Activated T-cell treated with anti-CD3 and anti-CD28 coated beads, Interleukin-2, amount 50 U/mL, for 72 hours (primary cell): ENCODE results near the gene AKT1. TPM values are rescaled to one million over a fixed set of nuclear protein-coding genes. Genes with fewer than 3 reads are reported as not detected.
"Not testable (repeated sequence)": the region's sequence is repeated elsewhere in the genome, so short reads cannot be mapped to it uniquely, and the experiment has no call there.

Source experiments
- ATAC-seq, 2 donors: fragments of 150-1000 bp; cut with Tn5 transposase; replicated peaks in 1 of 2; 2 replicates each; pipeline ENCODE4 v1.10.0; 2021; ENCODE audit warnings: moderate library complexity in 2 of 2, mild to moderate bottlenecking in 1 of 2
- DNase-seq, 2 donors: peaks; one replicate each; pipeline ENCODE4 v3.0.0; 2021 to 2022; ENCODE audit warnings: mixed read lengths in 1 of 2
- H3K27ac Mint-ChIP-seq: one replicate; pipeline ENCODE4 v1.8.0; 2022; ENCODE audit warnings: mild to moderate bottlenecking, moderate library complexity, mixed read lengths
- H3K27me3 Mint-ChIP-seq: one replicate; pipeline ENCODE4 v1.8.0; 2022; ENCODE audit warnings: low read depth, mixed read lengths
- H3K36me3 Mint-ChIP-seq, 2 donors: one replicate each; pipeline ENCODE4 v1.8.0; 2022; ENCODE audit warnings: mixed read lengths in 2 of 2, mild to moderate bottlenecking in 1 of 2; ENCODE audit not compliant: insufficient read depth in 2 of 2
- H3K4me1 Mint-ChIP-seq: one replicate; pipeline ENCODE4 v1.8.0; 2022; ENCODE audit warnings: low read depth, mixed read lengths
- H3K4me3 Mint-ChIP-seq, 2 donors: one replicate each; pipeline ENCODE4 v1.8.0; 2022; ENCODE audit warnings: mild to moderate bottlenecking in 2 of 2, mixed read lengths in 2 of 2, moderate library complexity in 2 of 2
- H3K9me3 Mint-ChIP-seq, 2 donors: one replicate each; pipeline ENCODE4 v1.8.0; 2022; ENCODE audit warnings: mixed read lengths in 2 of 2
- total RNA-seq, 2 donors: library from RNA; stranded (reverse); gene quantifications; one replicate each; pipeline ENCODE4 v1.2.3, GENCODE V29; 2022

The AKT1 gene
- total RNA-seq, 2 donors from 2014 or later, result 98.0 to 113 TPM

DNA sequence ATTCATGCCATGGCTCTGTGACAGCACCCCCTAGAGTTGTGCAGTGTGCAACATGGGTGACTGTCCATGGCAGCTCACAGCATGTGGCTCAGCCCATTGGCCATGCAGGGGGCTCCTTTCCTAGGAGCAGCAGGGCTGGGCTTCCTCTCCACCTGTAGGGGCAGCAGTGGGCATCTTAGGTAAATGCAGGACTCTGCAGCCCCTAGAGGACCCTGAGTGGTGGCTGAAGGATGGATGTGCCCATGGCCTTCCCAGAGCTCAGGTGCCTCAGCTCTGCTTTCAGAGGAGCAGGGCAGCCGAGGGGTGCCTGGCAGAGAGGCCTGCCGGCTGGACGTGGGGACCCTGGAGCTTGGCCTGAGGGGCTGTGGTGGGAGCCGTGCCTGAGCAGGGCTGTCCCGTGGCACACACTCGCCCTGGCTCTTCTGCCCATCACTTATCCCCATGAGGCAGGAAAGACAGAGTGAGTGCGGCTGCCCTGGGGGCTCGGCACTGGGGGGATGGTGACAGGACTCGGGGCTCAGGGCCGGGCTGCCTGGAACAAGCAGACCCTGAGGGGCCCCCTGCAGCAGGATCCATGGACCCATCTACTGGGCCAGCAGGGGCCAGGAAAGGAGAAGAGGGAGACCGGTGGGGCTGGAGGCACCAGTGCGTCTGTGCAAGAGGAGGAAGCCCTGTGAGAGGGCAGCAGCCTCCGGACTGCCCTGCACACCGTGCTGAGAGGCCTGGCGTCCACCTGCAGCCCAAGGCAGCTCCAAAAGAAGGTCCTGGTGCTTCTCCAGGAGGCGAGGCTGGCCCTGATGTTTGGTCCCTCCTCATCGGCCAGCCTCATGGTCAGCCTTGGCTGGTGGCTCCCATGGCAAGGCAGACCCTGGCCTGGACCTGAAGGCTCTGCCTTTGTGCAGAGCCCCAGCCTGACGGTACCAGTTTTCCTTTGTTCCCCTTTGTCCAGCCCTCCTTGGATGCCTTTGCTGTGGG lies 63.9 kb downstream of the AKT1 start:
- Mint-ChIP-seq H3K27ac (no peak overlapping the region), H3K9me3 (no peaks in the 10 kb centered on the region), H3K4me3 (no peak overlapping the region), H3K27me3 (no peaks in the 10 kb centered on the region), H3K36me3 (no peaks in the 10 kb centered on the region), H3K4me1 (no peaks in the 10 kb centered on the region)
- DNase-seq, result no peak
- no peak for ATAC-seq

DNA sequence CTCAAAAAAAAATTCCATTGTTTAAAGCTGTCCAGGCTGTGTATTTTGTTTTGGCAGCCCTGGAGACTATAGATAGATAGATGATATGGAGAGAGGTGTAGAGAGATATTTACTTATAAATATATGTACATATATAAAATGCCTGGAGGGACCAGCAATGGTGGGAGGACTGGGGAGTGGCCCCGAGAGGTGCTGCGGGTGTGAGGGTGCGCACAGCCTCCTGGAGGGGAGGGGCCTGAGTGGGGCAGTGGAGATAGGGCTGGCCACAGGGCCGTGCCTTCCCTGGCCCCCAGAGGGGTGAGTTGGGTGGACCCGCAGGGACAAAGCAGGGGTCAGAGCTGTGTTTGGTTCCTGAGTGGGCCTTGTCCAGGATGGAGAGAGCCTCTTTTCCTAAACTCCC lies 65.1 kb downstream of the AKT1 start:
- H3K27me3 Mint-ChIP-seq, result no peaks in the 10 kb centered on the region
- H3K27ac Mint-ChIP-seq, result no peak overlapping the region
- H3K4me3 Mint-ChIP-seq, result no peak overlapping the region
- H3K9me3 Mint-ChIP-seq, result no peaks in the 10 kb centered on the region
- DNase-seq (no peak), ATAC-seq (no peak)
- H3K4me1 Mint-ChIP-seq, result no peaks in the 10 kb centered on the region
- H3K36me3 Mint-ChIP-seq, result no peaks in the 10 kb centered on the region

DNA sequence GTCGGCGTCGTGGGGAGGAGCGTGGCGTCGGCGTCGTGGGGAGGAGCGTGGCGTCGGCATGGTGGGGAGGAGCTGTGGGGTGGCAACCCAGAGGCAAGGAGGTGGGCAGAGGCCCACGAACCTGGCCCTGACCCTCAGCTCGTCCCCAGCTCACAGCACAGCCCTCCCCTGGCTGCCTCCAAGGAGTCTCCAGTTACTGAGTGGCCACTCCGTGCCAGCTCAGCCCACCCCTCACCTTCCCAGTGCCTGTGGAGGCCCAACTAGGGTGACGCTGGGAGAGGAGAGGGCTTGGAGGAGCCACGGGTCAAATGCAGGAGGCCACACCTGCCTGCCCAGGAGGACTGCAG lies 65.7 kb downstream of the AKT1 start:
- Mint-ChIP-seq H3K27ac (no peak overlapping the region), H3K9me3 (no peaks in the 10 kb centered on the region), H3K4me1 (no peaks in the 10 kb centered on the region), H3K27me3 (no peaks in the 10 kb centered on the region), H3K4me3 (no peak overlapping the region), H3K36me3 (no peaks in the 10 kb centered on the region)
- ATAC-seq, result no peak
- DNase-seq, result no peak

DNA sequence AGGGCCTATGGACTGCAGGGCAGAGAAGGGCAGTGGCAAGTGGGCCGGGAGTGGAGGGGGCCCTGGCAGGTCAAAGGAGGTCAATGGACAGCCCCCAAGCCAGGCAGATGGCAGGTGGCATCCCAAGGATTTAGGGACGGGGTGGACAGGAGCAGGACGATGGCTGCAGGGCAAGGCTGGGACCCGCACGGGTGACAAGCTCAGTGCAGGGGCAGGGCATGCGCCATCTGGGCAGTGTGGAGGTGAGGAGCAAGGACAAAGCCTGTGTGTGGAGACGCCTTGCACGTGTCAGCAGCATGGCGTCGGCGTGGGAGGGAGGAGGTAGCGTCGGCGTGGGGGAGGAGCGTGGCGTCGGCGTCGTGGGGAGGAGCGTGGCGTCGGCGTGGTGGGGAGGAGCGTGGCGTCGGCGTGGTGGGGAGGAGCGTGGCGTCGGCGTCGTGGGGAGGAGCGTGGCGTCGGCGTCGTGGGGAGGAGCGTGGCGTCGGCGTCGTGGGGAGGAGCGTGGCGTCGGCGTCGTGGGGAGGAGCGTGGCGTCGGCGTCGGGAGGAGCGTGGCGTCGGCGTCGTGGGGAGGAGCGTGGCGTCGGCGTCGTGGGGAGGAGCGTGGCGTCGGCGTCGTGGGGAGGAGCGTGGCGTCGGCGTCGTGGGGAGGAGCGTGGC lies 66.2 kb downstream of the AKT1 start:
- not testable (repeated sequence) for H3K27ac Mint-ChIP-seq, ATAC-seq, H3K36me3 Mint-ChIP-seq, H3K9me3 Mint-ChIP-seq, DNase-seq, H3K4me3 Mint-ChIP-seq, H3K4me1 Mint-ChIP-seq, H3K27me3 Mint-ChIP-seq

- no peaks in the 10 kb centered on the region for H3K36me3 Mint-ChIP-seq
- no peak overlapping the region for H3K27ac Mint-ChIP-seq
- H3K4me3 Mint-ChIP-seq, result no peak overlapping the region
- no peaks in the 10 kb centered on the region for H3K4me1 Mint-ChIP-seq
- no peak for DNase-seq
- no peak for ATAC-seq
- H3K27me3 Mint-ChIP-seq, result no peaks in the 10 kb centered on the region
- no peaks in the 10 kb centered on the region for H3K9me3 Mint-ChIP-seq
Measured at GRCh38 chr14:104728631-104729030, 66.9 kb downstream of the AKT1 start.

DNA sequence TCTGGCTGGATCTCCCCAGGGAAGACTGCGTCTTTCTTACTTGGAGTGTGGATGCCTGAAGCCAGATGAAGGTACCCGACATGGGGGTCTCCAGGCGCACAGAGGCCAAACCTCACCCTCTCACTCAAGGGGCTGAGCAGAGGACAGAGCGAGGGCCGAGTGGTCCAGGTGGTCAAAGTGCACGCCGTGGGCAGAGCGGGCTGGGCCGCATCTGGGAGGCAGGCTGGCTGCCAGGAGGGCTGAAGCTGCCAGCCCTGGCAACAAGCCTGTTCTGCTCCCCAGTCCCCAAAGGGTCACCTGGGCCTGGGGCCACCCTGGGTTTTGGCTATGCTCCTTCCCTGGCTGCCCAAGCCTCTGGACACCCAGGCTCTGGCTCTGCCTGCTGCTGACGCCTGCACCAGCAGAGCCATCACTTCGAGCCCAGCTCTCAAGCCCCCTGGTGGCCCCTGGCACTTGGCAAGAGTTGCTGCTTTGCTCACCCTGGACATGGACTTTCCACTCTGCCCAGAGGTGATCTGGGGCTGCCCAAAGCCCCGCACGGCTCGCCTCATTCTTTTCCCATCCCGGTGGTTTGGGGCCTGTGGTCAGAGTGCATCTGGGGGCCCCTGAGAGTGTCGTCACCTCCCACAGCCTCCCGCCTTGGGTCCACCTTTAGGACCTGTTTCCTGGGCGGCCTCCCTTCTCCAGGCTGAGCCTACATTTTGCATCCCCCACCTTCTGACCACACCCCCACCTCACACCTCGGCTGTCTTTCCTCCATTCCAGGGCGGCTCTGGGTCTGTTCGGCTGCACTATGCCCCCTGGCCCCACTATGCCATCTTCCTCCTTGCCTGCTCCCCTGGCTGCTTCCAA lies 68.7 kb downstream of the AKT1 start:
- no peaks in the 10 kb centered on the region for H3K27me3 Mint-ChIP-seq
- H3K4me3 Mint-ChIP-seq, result no peak overlapping the region
- H3K27ac Mint-ChIP-seq, result no peak overlapping the region
- no peaks in the 10 kb centered on the region for H3K9me3 Mint-ChIP-seq
- H3K36me3 Mint-ChIP-seq, result no peaks in the 10 kb centered on the region
- ATAC-seq, result no peak
- DNase-seq, result no peak
- H3K4me1 Mint-ChIP-seq, result no peaks in the 10 kb centered on the region

GRCh38 chr14:104725772-104726548 lies 69.6 kb downstream of the AKT1 start:
- Mint-ChIP-seq H3K4me3 (peak overlapping the region; percentile 45 to 49), H3K9me3 (no peaks in the 10 kb centered on the region), H3K27me3 (no peaks in the 10 kb centered on the region), H3K27ac (no peak overlapping the region), H3K4me1 (no peaks in the 10 kb centered on the region), H3K36me3 (no peaks in the 10 kb centered on the region)
- ATAC-seq, result no peak
- DNase-seq, result no peak

GRCh38 chr14:104724981-104725771 lies 70.4 kb downstream of the AKT1 start:
- no peaks in the 10 kb centered on the region for H3K9me3 Mint-ChIP-seq
- DNase-seq (no peak), ATAC-seq (no peak)
- no peak overlapping the region for H3K27ac Mint-ChIP-seq
- no peaks in the 10 kb centered on the region for H3K4me1 Mint-ChIP-seq
- H3K4me3 Mint-ChIP-seq, result peak overlapping the region; percentile 45 to 49
- no peaks in the 10 kb centered on the region for H3K27me3 Mint-ChIP-seq
- no peaks in the 10 kb centered on the region for H3K36me3 Mint-ChIP-seq

GRCh38 chr14:104724407-104724980 lies 71.1 kb downstream of the AKT1 start:
- ATAC-seq (no peak), DNase-seq (peak; percentile 20 to 23)
- H3K9me3 Mint-ChIP-seq, result no peaks in the 10 kb centered on the region
- H3K36me3 Mint-ChIP-seq, result no peaks in the 10 kb centered on the region
- H3K27me3 Mint-ChIP-seq, result no peaks in the 10 kb centered on the region
- peak overlapping the region; percentile 45 to 49 for H3K4me3 Mint-ChIP-seq
- H3K27ac Mint-ChIP-seq, result no peak overlapping the region
- no peaks in the 10 kb centered on the region for H3K4me1 Mint-ChIP-seq

- peak; percentile 84 to 85 for ATAC-seq
- H3K36me3 Mint-ChIP-seq, result no peaks in the 10 kb centered on the region
Measured at GRCh38 chr14:104723651-104724406, 71.7 kb downstream of the AKT1 start, which contains the start of gene ADSS1. TSS of gene ADSS1 (plus strand) at chr14:104724229. CDS start at chr14:104724271, 42 bp downstream.

GRCh38 chr14:104722938-104723650 lies 72.5 kb downstream of the AKT1 start:
- ATAC-seq, result no peak
- H3K9me3 Mint-ChIP-seq, result no peaks in the 10 kb centered on the region
- no peak for DNase-seq
- no peaks in the 10 kb centered on the region for H3K27me3 Mint-ChIP-seq
- H3K27ac Mint-ChIP-seq, result no peak overlapping the region
- no peak overlapping the region for H3K4me3 Mint-ChIP-seq
- H3K36me3 Mint-ChIP-seq, result no peaks in the 10 kb centered on the region
- H3K4me1 Mint-ChIP-seq, result no peaks in the 10 kb centered on the region

More at GRCh38 chr14:104723651-104724406, 71.7 kb downstream of the AKT1 start, which contains the start of gene ADSS1:
- Mint-ChIP-seq H3K27ac (no peak within 1 kb of the TSS), H3K4me1 (no peaks in the 10 kb centered on the region), H3K9me3 (no peaks in the 10 kb centered on the region), H3K27me3 (no peaks in the 10 kb centered on the region), H3K4me3 (peak within 1 kb of the TSS; percentile 65 to 77)
- peak; percentile 69 to 74 for DNase-seq
